Activated T-cell treated with anti-CD3 and anti-CD28 coated beads, Interleukin-2, amount 50 U/mL, for 72 hours (primary cell): ENCODE results near the gene LIAS. TPM values are rescaled to one million over a fixed set of nuclear protein-coding genes. Genes with fewer than 3 reads are reported as not detected.

Experiments used
- ATAC-seq, 2 donors: fragments of 150-1000 bp; cut with Tn5 transposase; replicated peaks in 1 of 2; 2 replicates each; pipeline ENCODE4 v1.10.0; 2021; ENCODE audit warnings: moderate library complexity in 2 of 2, mild to moderate bottlenecking in 1 of 2
- DNase-seq, 2 donors: peaks; one replicate each; pipeline ENCODE4 v3.0.0; 2021 to 2022; ENCODE audit warnings: mixed read lengths in 1 of 2
- H3K27ac Mint-ChIP-seq: one replicate; pipeline ENCODE4 v1.8.0; 2022; ENCODE audit warnings: mild to moderate bottlenecking, moderate library complexity, mixed read lengths
- H3K27me3 Mint-ChIP-seq: one replicate; pipeline ENCODE4 v1.8.0; 2022; ENCODE audit warnings: low read depth, mixed read lengths
- H3K36me3 Mint-ChIP-seq, 2 donors: one replicate each; pipeline ENCODE4 v1.8.0; 2022; ENCODE audit warnings: mixed read lengths in 2 of 2, mild to moderate bottlenecking in 1 of 2; ENCODE audit not compliant: insufficient read depth in 2 of 2
- H3K4me1 Mint-ChIP-seq: one replicate; pipeline ENCODE4 v1.8.0; 2022; ENCODE audit warnings: low read depth, mixed read lengths
- H3K4me3 Mint-ChIP-seq, 2 donors: one replicate each; pipeline ENCODE4 v1.8.0; 2022; ENCODE audit warnings: mild to moderate bottlenecking in 2 of 2, mixed read lengths in 2 of 2, moderate library complexity in 2 of 2
- H3K9me3 Mint-ChIP-seq, 2 donors: one replicate each; pipeline ENCODE4 v1.8.0; 2022; ENCODE audit warnings: mixed read lengths in 2 of 2
- total RNA-seq, 2 donors: library from RNA; stranded (reverse); gene quantifications; one replicate each; pipeline ENCODE4 v1.2.3, GENCODE V29; 2022

The LIAS gene
- total RNA-seq, 2 donors from 2014 or later, result 28.3 to 39.5 TPM

- Mint-ChIP-seq H3K27ac (no peak overlapping the region), H3K4me1 (peaks cover 27% of the 10 kb centered on the region), H3K27me3 (no peaks in the 10 kb centered on the region), H3K4me3 (no peak overlapping the region), H3K9me3 (no peaks in the 10 kb centered on the region), H3K36me3 (peaks cover 0 to 16% of the 10 kb centered on the region in 2 donors)
- DNase-seq (no peak), ATAC-seq (no peak)
Observed at GRCh38 chr4:39466747-39467146, 7.9 kb downstream of the LIAS start.

GRCh38 chr4:39467464-39467863, 8.6 kb downstream of the LIAS start:
- Mint-ChIP-seq H3K27ac (no peak overlapping the region), H3K9me3 (no peaks in the 10 kb centered on the region), H3K4me3 (no peak overlapping the region), H3K36me3 (peaks cover 0 to 16% of the 10 kb centered on the region in 2 donors), H3K27me3 (no peaks in the 10 kb centered on the region), H3K4me1 (peaks cover 27% of the 10 kb centered on the region)
- ATAC-seq (no peak), DNase-seq (no peak)

- DNase-seq, result no peak
- peak overlapping the region; percentile 24 for H3K27ac Mint-ChIP-seq
Observed at GRCh38 chr4:39469429-39470077, 10.7 kb downstream of the LIAS start.

GRCh38 chr4:39470402-39470801, 11.5 kb downstream of the LIAS start:
- DNase-seq (no peak), ATAC-seq (no peak)
- no peak overlapping the region for H3K27ac Mint-ChIP-seq
- peaks cover 0 to 7% of the 10 kb centered on the region in 2 donors for H3K36me3 Mint-ChIP-seq
- H3K27me3 Mint-ChIP-seq, result no peaks in the 10 kb centered on the region
- no peaks in the 10 kb centered on the region for H3K9me3 Mint-ChIP-seq
- peaks cover 12% of the 10 kb centered on the region for H3K4me1 Mint-ChIP-seq
- no peak overlapping the region for H3K4me3 Mint-ChIP-seq

More at GRCh38 chr4:39469429-39470077, 10.7 kb downstream of the LIAS start:
- H3K4me3 Mint-ChIP-seq, result no peak overlapping the region
- H3K27me3 Mint-ChIP-seq, result no peaks in the 10 kb centered on the region
- H3K36me3 Mint-ChIP-seq, result peaks cover 0 to 10% of the 10 kb centered on the region in 2 donors
- H3K9me3 Mint-ChIP-seq, result no peaks in the 10 kb centered on the region
- peaks cover 19% of the 10 kb centered on the region for H3K4me1 Mint-ChIP-seq
- ATAC-seq, result peak; percentile 45 to 67

GRCh38 chr4:39472396-39472795, 13.5 kb downstream of the LIAS start:
- Mint-ChIP-seq H3K27me3 (no peaks in the 10 kb centered on the region), H3K4me3 (no peak overlapping the region), H3K27ac (no peak overlapping the region), H3K4me1 (peaks cover 12% of the 10 kb centered on the region), H3K36me3 (peaks cover 2 to 9% of the 10 kb centered on the region in 2 donors), H3K9me3 (no peaks in the 10 kb centered on the region)
- no peak for DNase-seq
- no peak for ATAC-seq

GRCh38 chr4:39476187-39476895, 17.5 kb downstream of the LIAS start:
- Mint-ChIP-seq H3K27me3 (no peaks in the 10 kb centered on the region), H3K4me1 (no peaks in the 10 kb centered on the region), H3K4me3 (no peak overlapping the region), H3K27ac (peak overlapping the region; percentile 57), H3K9me3 (no peaks in the 10 kb centered on the region), H3K36me3 (peaks cover 2 to 4% of the 10 kb centered on the region in 2 donors)
- DNase-seq (no peak), ATAC-seq (no peak)

- ATAC-seq (no peak), DNase-seq (no peak)
- H3K36me3 Mint-ChIP-seq, result peaks cover 2 to 4% of the 10 kb centered on the region in 2 donors
- no peak overlapping the region for H3K4me3 Mint-ChIP-seq
- no peaks in the 10 kb centered on the region for H3K4me1 Mint-ChIP-seq
- no peaks in the 10 kb centered on the region for H3K27me3 Mint-ChIP-seq
- no peaks in the 10 kb centered on the region for H3K9me3 Mint-ChIP-seq
- no peak overlapping the region for H3K27ac Mint-ChIP-seq
Observed at GRCh38 chr4:39480251-39480650, 21.4 kb downstream of the LIAS start.

GRCh38 chr4:39480902-39481695, 22.2 kb downstream of the LIAS start:
- Mint-ChIP-seq H3K27me3 (no peaks in the 10 kb centered on the region), H3K9me3 (no peaks in the 10 kb centered on the region), H3K4me3 (no peak overlapping the region), H3K27ac (no peak overlapping the region), H3K4me1 (no peaks in the 10 kb centered on the region), H3K36me3 (peaks cover under 1 to 4% of the 10 kb centered on the region in 2 donors)
- ATAC-seq (no peak), DNase-seq (no peak)

- Mint-ChIP-seq H3K27me3 (no peaks in the 10 kb centered on the region), H3K4me3 (no peak overlapping the region), H3K9me3 (no peaks in the 10 kb centered on the region), H3K4me1 (no peaks in the 10 kb centered on the region), H3K27ac (no peak overlapping the region), H3K36me3 (no peaks in the 10 kb centered on the region)
- ATAC-seq, result no peak
- no peak for DNase-seq
Observed at GRCh38 chr4:39484582-39485272, 25.9 kb downstream of the LIAS start.

GRCh38 chr4:39486221-39486804, 27.5 kb downstream of the LIAS start:
- no peak for ATAC-seq
- Mint-ChIP-seq H3K36me3 (no peaks in the 10 kb centered on the region), H3K27ac (no peak overlapping the region), H3K27me3 (no peaks in the 10 kb centered on the region), H3K9me3 (no peaks in the 10 kb centered on the region), H3K4me3 (no peak overlapping the region), H3K4me1 (no peaks in the 10 kb centered on the region)
- DNase-seq, result no peak

- H3K27ac Mint-ChIP-seq, result no peak overlapping the region
- DNase-seq (no peak), ATAC-seq (no peak)
- H3K9me3 Mint-ChIP-seq, result no peaks in the 10 kb centered on the region
- no peak overlapping the region for H3K4me3 Mint-ChIP-seq
- H3K36me3 Mint-ChIP-seq, result no peaks in the 10 kb centered on the region
- no peaks in the 10 kb centered on the region for H3K27me3 Mint-ChIP-seq
- no peaks in the 10 kb centered on the region for H3K4me1 Mint-ChIP-seq
Observed at GRCh38 chr4:39490322-39490721, 31.5 kb downstream of the LIAS start.

GRCh38 chr4:39494354-39494753, 35.5 kb downstream of the LIAS start:
- H3K27ac Mint-ChIP-seq, result no peak overlapping the region
- no peaks in the 10 kb centered on the region for H3K27me3 Mint-ChIP-seq
- H3K9me3 Mint-ChIP-seq, result no peaks in the 10 kb centered on the region
- ATAC-seq (no peak), DNase-seq (no peak)
- no peaks in the 10 kb centered on the region for H3K36me3 Mint-ChIP-seq
- no peak overlapping the region for H3K4me3 Mint-ChIP-seq
- H3K4me1 Mint-ChIP-seq, result no peaks in the 10 kb centered on the region
